Caco-2 (cell line): ENCODE data around the gene USH2A. TPM values are rescaled to one million over a fixed set of nuclear protein-coding genes. Genes with fewer than 3 reads are reported as not detected.

Experiments used
- BruUV-seq: library from RNA; stranded (reverse); fragments of 400-500 nt; replicated peaks from 2 replicates; lab custom pipeline; 2021; lab: Mats Ljungman, UMichigan
- CTCF ChIA-PET: fragments of 300-600 bp; sonication (Branson Sonifier 250); formaldehyde crosslinking; loops from one replicate; lab custom pipeline; 2022; ENCODE audit warnings: antibody characterized with exemption; lab: Charles Lee
- POLR2A ChIA-PET: fragments of 300-600 bp; sonication (Branson Sonifier 250); formaldehyde crosslinking; loops from one replicate; lab custom pipeline; 2022; ENCODE audit warnings: antibody characterized with exemption; lab: Charles Lee
- DNase-seq, 2 experiments: peaks; one replicate each; pipeline versions ENCODE4 v3.0.0 to v3.0.0-alpha.2; 2020 to 2022
- H3K27me3 ChIP-seq: replicated peaks from 2 replicates; pipeline ENCODE4 v1.6.0; 2011; ENCODE audit warnings: low read length; ENCODE audit not compliant: control insufficient read depth, insufficient read depth
- H3K36me3 ChIP-seq: 2 replicates; pipeline ENCODE4 v1.5.1; 2011; ENCODE audit warnings: low read length; ENCODE audit not compliant: control insufficient read depth, insufficient read depth
- H3K4me1 ChIP-seq: fragments of 250-450 bp; sonication (Bioruptor Pico); 2 replicates; pipeline ENCODE4 v1.5.1; 2020; ENCODE audit warnings: mild to moderate bottlenecking
- H3K4me3 ChIP-seq: 2 replicates; pipeline ENCODE4 v1.5.1; 2011; ENCODE audit warnings: low read depth, mild to moderate bottlenecking, control low read depth, low read length
- H3K9me3 ChIP-seq: fragments of 250-450 bp; sonication (Bioruptor Pico); 2 replicates; pipeline ENCODE4 v1.5.1; 2020; ENCODE audit warnings: mild to moderate bottlenecking, moderate library complexity
- H3K27ac Mint-ChIP-seq: one replicate; pipeline ENCODE4 v1.8.0; 2022; ENCODE audit warnings: mixed read lengths; ENCODE audit not compliant: unreplicated experiment
- H3K27me3 Mint-ChIP-seq: one replicate; pipeline ENCODE4 v1.8.0; 2022; ENCODE audit warnings: mixed read lengths; ENCODE audit not compliant: insufficient read depth, unreplicated experiment
- H3K36me3 Mint-ChIP-seq: one replicate; pipeline ENCODE4 v1.8.0; 2022; ENCODE audit warnings: mild to moderate bottlenecking, mixed read lengths; ENCODE audit not compliant: insufficient read depth, unreplicated experiment
- H3K4me1 Mint-ChIP-seq: one replicate; pipeline ENCODE4 v1.8.0; 2022; ENCODE audit warnings: low read depth, mixed read lengths; ENCODE audit not compliant: unreplicated experiment
- H3K4me3 Mint-ChIP-seq: one replicate; pipeline ENCODE4 v1.8.0; 2022; ENCODE audit warnings: mild to moderate bottlenecking, moderate library complexity, mixed read lengths; ENCODE audit not compliant: unreplicated experiment
- H3K9me3 Mint-ChIP-seq: one replicate; pipeline ENCODE4 v1.8.0; 2022; ENCODE audit warnings: mixed read lengths; ENCODE audit not compliant: unreplicated experiment
- intact Hi-C: fragments of 100-400 bp; cut with micrococcal nuclease; formaldehyde crosslinking; loops from one replicate; pipeline ENCODE4 v1.10.0; 2022; ENCODE audit not compliant: unreplicated experiment
- total RNA-seq: library from RNA; stranded (reverse); gene quantifications from 2 replicates; pipeline ENCODE4 v1.2.3, GENCODE V29; 2022
- TF ChIP-seq, protein P1 (sequence below), 2 experiments: fragments of 200-600 bp in 1 of 2; IDR thresholded peaks; 1 replicate in 1 of 2; 2 replicates in 1 of 2; pipeline versions ENCODE4 v1.5.1 to v1.8.0; 2011 to 2022; ENCODE audit warnings: antibody characterized with exemption in 1 of 2, control low read depth in 1 of 2, inconsistent platforms in 1 of 2, low read depth in 1 of 2, low read length in 1 of 2, mild to moderate bottlenecking in 1 of 2, moderate library complexity in 1 of 2; ENCODE audit not compliant: insufficient read depth in 1 of 2, severe bottlenecking in 1 of 2, unreplicated experiment in 1 of 2

USH2A gene
- total RNA-seq, 1 experiment from 2014 or later = 0.11 TPM

DNA sequence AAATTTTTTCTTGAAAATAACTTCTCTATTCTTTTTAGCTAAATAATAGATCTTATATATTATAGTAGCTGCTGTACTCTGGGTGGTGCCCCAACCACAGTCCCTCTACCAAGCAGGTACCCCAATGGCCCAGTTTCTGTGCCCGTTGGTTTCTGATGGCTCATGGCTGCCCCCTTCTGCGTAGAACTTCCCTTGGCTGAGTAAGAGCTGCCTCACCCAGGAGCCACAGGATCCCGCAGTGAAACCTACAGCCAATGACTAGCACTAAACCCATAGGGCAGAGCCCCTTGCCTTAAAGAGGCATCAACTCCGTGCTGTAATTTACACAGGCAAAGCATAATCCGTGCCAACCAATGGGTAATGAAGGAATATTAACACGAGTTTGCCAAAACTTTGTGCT lies 247.5 kb downstream of the USH2A start:
- Histone ChIP-seq H3K9me3 (no peaks in the 10 kb centered on the region), H3K4me3 (no peak overlapping the region), H3K27me3 (no peaks in the 10 kb centered on the region), H3K4me1 (no peaks in the 10 kb centered on the region), H3K36me3 (no peaks in the 10 kb centered on the region)
- BruUV-seq = no TSS peak
- Mint-ChIP-seq H3K4me1 (no peaks in the 10 kb centered on the region), H3K36me3 (no peaks in the 10 kb centered on the region), H3K27me3 (no peaks in the 10 kb centered on the region), H3K9me3 (no peaks in the 10 kb centered on the region), H3K4me3 (no peak overlapping the region), H3K27ac (no peak overlapping the region)
- ChIA-PET CTCF (no interaction called here), POLR2A (no interaction called here)
- intact Hi-C loops = no loop called here
- DNase-seq = peak in 1 of 2 experiments; percentile 36
- TF ChIP-seq, protein P1, sequence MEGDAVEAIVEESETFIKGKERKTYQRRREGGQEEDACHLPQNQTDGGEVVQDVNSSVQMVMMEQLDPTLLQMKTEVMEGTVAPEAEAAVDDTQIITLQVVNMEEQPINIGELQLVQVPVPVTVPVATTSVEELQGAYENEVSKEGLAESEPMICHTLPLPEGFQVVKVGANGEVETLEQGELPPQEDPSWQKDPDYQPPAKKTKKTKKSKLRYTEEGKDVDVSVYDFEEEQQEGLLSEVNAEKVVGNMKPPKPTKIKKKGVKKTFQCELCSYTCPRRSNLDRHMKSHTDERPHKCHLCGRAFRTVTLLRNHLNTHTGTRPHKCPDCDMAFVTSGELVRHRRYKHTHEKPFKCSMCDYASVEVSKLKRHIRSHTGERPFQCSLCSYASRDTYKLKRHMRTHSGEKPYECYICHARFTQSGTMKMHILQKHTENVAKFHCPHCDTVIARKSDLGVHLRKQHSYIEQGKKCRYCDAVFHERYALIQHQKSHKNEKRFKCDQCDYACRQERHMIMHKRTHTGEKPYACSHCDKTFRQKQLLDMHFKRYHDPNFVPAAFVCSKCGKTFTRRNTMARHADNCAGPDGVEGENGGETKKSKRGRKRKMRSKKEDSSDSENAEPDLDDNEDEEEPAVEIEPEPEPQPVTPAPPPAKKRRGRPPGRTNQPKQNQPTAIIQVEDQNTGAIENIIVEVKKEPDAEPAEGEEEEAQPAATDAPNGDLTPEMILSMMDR (IDR thresholded peaks at IDR 0.05; ENCODE audit: insufficient read depth in 1 of 2, low read depth in 1 of 2, low read length in 1 of 2, severe bottlenecking in 1 of 2, unreplicated experiment in 1 of 2) = no peak

DNA sequence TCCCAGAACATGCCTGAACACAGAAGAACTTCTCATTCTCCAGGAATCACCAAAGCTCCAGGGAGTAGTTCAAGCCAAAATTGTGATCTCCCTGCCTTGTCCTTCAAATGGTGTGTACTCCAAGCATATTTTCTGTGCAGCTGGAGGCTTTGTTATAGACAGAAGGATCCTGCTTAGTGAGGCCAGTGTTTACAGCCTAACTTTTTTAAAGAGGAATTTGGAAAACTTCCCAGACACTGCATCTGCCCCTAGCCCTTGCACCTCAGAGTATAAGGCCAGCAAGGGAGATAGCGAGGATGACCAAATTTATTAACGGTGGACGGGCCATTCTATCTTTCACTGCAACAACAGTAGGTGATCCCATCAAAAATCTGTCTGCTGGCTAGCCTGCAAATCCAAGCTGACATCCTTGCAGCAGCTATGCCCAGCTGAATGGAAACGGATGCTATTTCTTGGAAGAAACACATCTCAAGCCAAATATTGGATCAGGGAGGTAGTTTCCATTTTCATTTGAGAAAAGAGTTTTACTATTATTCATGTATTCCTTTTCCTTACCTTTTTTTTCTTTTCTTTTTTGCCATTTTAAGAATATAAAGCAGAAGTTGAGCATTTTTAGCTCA lies 249.8 kb downstream of the USH2A start:
- Histone ChIP-seq H3K27me3 (no peaks in the 10 kb centered on the region), H3K9me3 (no peaks in the 10 kb centered on the region), H3K4me1 (no peaks in the 10 kb centered on the region), H3K4me3 (no peak overlapping the region), H3K36me3 (no peaks in the 10 kb centered on the region)
- H3K36me3 Mint-ChIP-seq = no peaks in the 10 kb centered on the region
- intact Hi-C loops = no loop called here
- H3K27ac Mint-ChIP-seq = no peak overlapping the region
- H3K4me1 Mint-ChIP-seq = no peaks in the 10 kb centered on the region
- ChIA-PET POLR2A (no interaction called here), CTCF (interaction anchor here (1.2 to 1.3 kb wide), 2 partner anchors 20 to 48 kb away, joined by 3 to 4 read pairs; no protein-coding TSS in a partner anchor)
- H3K4me3 Mint-ChIP-seq = no peak overlapping the region
- TF ChIP-seq, protein P1 (IDR thresholded peaks at IDR 0.05; ENCODE audit: insufficient read depth in 1 of 2, low read depth in 1 of 2, low read length in 1 of 2, severe bottlenecking in 1 of 2, unreplicated experiment in 1 of 2) = no peak
- H3K9me3 Mint-ChIP-seq = no peaks in the 10 kb centered on the region
- BruUV-seq = no TSS peak
- DNase-seq = no peak
- no peaks in the 10 kb centered on the region for H3K27me3 Mint-ChIP-seq

DNA sequence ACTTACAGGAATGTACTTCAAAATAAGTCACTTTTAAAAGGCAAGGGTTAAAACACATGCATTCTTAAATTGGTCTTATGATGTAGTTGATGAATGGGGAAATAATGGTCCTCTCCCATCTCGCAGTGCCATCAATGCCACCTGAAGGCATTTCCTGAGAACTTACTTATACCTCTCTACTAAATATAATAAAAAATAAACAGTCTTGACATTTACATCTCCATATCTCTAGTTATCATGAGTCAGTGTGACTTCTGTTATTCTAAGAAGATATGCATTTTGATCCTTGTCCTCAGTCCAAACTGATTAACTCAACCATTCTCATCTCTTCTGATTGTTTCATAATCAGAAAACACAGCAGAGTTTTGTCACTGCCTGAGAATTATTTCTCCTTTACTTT lies 253.9 kb downstream of the USH2A start:
- no peaks in the 10 kb centered on the region for H3K9me3 ChIP-seq
- BruUV-seq = no TSS peak
- intact Hi-C loops = no loop called here
- DNase-seq = no peak
- POLR2A ChIA-PET = no interaction called here
- no peaks in the 10 kb centered on the region for H3K27me3 Mint-ChIP-seq
- no peaks in the 10 kb centered on the region for H3K27me3 ChIP-seq
- H3K4me1 Mint-ChIP-seq = no peaks in the 10 kb centered on the region
- H3K9me3 Mint-ChIP-seq = no peaks in the 10 kb centered on the region
- TF ChIP-seq, protein P1 (IDR thresholded peaks at IDR 0.05; ENCODE audit: insufficient read depth in 1 of 2, low read depth in 1 of 2, low read length in 1 of 2, severe bottlenecking in 1 of 2, unreplicated experiment in 1 of 2) = no peak
- CTCF ChIA-PET = no interaction called here
- H3K27ac Mint-ChIP-seq = no peak overlapping the region
- no peaks in the 10 kb centered on the region for H3K36me3 Mint-ChIP-seq
- no peaks in the 10 kb centered on the region for H3K4me1 ChIP-seq
- H3K36me3 ChIP-seq = no peaks in the 10 kb centered on the region
- no peak overlapping the region for H3K4me3 Mint-ChIP-seq
- no peak overlapping the region for H3K4me3 ChIP-seq
